GM21825 (cell line): Measurements from ENCODE around the gene TRAFD1.

Source experiments
- ATAC-seq: cut with Tn5 transposase; IDR thresholded peaks from one replicate; pipeline ENCODE4 v1.9.1; 2021; ENCODE audit warnings: mild to moderate bottlenecking, moderate library complexity; ENCODE audit not compliant: unreplicated experiment

Gene TRAFD1

GRCh38 chr12:112112409-112113133, 12.8 kb upstream of the TRAFD1 start:
- no peak for ATAC-seq

GRCh38 chr12:112115259-112116045, 9.9 kb upstream of the TRAFD1 start:
- ATAC-seq, result no peak

GRCh38 chr12:112116232-112117060, 8.9 kb upstream of the TRAFD1 start:
- ATAC-seq, result peak; percentile 54

- ATAC-seq, result no peak
Measured at GRCh38 chr12:112117685-112118084, 7.7 kb upstream of the TRAFD1 start.

GRCh38 chr12:112121780-112122565, 3.4 kb upstream of the TRAFD1 start:
- ATAC-seq, result no peak

- no peak for ATAC-seq
Measured at GRCh38 chr12:112122823-112123690, 2.3 kb upstream of the TRAFD1 start.

DNA sequence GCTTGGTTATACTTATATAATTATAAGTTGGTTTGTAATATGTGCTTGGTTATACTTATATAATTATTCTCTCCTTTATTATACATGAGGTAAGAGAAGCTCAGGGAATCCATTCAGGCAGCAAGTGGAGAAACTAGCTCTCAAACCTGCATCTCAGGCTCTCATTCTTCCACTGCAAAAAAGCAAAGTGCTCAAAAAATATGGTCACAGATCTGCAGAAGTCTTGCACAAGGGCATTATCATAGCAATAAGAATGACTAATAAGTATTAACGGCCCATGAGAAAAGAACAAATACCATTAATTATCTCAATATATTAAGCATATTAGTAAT, 476 bp upstream of the TRAFD1 start:
- ATAC-seq, result no peak

- ATAC-seq, result no peak
Measured at GRCh38 chr12:112126000-112126438, 659 bp downstream of the TRAFD1 start.

DNA sequence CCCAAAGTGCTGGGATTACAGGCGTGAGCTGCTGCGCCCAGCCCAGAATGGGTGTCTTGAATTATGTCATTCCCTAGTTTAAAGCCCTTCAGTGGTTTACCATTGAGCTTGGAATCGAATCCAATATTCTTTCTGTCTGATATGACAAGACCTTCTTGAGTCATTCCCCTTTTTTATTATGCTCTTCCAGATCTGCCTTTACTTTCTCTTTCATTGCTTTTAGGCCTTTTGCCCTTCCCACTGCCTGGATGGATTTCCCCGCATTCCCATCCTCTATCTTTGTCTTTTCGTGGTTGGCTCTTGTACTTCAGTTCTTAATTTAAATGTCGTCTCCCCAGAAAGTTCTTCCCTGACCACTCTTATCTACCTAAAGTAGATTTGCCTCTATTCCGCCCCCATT, 1.6 kb downstream of the TRAFD1 start:
- no peak for ATAC-seq

- ATAC-seq, result peak; percentile 56
Measured at GRCh38 chr12:112130441-112130998, 5.2 kb downstream of the TRAFD1 start.

- no peak for ATAC-seq
Measured at GRCh38 chr12:112131686-112132085, 6.3 kb downstream of the TRAFD1 start.

GRCh38 chr12:112133418-112133817, 8.1 kb downstream of the TRAFD1 start:
- no peak for ATAC-seq

DNA sequence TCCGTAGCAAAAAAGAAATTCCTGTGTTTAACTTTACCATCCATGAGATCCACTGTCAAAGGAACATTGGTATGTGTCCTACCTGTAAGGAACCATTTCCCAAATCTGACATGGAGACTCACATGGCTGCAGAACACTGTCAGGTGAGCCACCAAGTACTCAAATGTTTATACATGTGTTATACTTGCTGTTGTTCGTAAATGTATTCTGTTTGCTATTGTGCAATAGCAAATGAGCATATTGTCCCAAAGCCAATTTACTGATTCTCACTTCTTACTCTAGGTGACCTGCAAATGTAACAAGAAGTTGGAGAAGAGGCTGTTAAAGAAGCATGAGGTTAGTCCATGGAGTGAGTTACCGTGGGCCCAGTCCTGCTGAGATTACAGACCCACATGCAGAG, 9.4 kb downstream of the TRAFD1 start:
- ATAC-seq, result no peak

GRCh38 chr12:112140728-112141127, 15.4 kb downstream of the TRAFD1 start:
- no peak for ATAC-seq

- no peak for ATAC-seq
Measured at GRCh38 chr12:112146123-112146522, 20.8 kb downstream of the TRAFD1 start.

DNA sequence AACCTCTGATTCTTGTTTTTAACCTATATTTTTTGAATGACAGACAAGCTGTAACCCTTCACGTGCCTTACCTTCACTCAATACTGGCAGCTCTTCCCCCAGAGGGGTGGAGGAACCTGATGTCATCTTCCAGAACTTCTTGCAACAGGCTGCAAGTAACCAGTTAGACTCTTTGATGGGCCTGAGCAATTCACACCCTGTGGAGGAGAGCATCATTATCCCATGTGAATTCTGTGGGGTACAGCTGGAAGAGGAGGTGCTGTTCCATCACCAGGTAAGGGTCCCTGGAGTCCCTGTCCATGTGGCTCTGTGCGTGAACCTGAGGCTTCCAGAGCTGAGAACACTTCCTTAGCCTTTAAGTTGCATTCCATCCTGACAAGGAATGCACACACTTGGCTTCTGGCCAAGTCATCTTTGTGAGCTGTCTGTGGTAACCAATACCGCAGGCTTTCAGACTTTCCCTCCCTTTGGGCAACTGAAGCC, 22.7 kb downstream of the TRAFD1 start:
- ATAC-seq, result no peak

- no peak for ATAC-seq
Measured at GRCh38 chr12:112149596-112149995, 24.2 kb downstream of the TRAFD1 start.

- no peak for ATAC-seq
Measured at GRCh38 chr12:112151766-112152541, 26.6 kb downstream of the TRAFD1 start.
